OCI-LY1 (cell line): ENCODE results near the gene NUDT14.

Experiments used
- EZH2 ChIP-seq: fragments of 200-600 bp; sonication (generic), shearing (Covaris generic); IDR thresholded peaks from 2 replicates; pipeline ENCODE4 v1.8.0; 2017; ENCODE audit warnings: borderline replicate concordance, mixed run types, mild to moderate bottlenecking, antibody characterized with exemption, low read length, moderate library complexity, mixed read lengths
- TF ChIP-seq, protein P1 (sequence below): fragments of 200-600 bp; sonication (generic), shearing (Covaris generic); IDR thresholded peaks from 2 replicates; pipeline ENCODE4 v1.5.1; 2017; ENCODE audit warnings: mild to moderate bottlenecking, antibody characterized with exemption, low read length, moderate library complexity, mixed read lengths

DNA sequence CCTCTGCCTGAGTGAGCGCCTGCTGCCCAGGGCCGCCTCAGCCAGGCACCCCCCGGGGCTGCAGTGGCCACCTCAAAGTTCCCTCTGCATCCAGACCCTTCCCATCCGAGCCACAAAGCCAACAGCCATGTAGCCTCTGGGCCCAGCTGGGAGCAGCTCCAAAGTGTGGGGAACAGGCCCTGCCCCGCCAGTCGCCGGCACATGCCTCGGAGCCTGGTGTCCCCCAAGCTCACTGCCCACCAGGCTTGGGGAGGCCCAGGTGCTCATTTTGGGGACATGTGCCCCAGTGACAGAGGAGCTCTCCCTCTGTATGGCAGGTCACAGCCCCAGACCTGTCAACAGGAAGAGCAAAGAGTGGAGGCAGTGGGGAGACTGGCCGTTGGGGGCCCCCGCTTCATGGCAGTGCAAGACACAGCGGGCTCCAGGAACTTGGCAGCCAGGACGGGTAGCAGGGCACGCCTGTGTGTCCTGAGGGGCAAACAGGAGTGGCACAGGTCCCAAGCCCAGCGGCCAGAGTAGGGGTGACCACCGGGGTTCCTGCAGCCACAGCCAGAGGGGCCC, 42.5 kb downstream of the NUDT14 start:
- TF ChIP-seq, protein P1, sequence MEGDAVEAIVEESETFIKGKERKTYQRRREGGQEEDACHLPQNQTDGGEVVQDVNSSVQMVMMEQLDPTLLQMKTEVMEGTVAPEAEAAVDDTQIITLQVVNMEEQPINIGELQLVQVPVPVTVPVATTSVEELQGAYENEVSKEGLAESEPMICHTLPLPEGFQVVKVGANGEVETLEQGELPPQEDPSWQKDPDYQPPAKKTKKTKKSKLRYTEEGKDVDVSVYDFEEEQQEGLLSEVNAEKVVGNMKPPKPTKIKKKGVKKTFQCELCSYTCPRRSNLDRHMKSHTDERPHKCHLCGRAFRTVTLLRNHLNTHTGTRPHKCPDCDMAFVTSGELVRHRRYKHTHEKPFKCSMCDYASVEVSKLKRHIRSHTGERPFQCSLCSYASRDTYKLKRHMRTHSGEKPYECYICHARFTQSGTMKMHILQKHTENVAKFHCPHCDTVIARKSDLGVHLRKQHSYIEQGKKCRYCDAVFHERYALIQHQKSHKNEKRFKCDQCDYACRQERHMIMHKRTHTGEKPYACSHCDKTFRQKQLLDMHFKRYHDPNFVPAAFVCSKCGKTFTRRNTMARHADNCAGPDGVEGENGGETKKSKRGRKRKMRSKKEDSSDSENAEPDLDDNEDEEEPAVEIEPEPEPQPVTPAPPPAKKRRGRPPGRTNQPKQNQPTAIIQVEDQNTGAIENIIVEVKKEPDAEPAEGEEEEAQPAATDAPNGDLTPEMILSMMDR, result no peak
- TF ChIP-seq EZH2, result no peak
